Choroid plexus epithelial cell (primary cell): ENCODE results near the gene RAD9A.

Experiments used
- DNase-seq: peaks from one replicate; pipeline ENCODE4 v3.0.0-alpha.2; 2010; ENCODE audit warnings: low read depth
- H3K4me3 ChIP-seq: 2 replicates; pipeline ENCODE4 v1.5.1; 2011; ENCODE audit warnings: low read depth, mild to moderate bottlenecking, control low read depth, low read length, moderate library complexity
- TF ChIP-seq, protein P1 (sequence below): conservative IDR thresholded peaks from 2 replicates; pipeline ENCODE4 v1.5.1; 2011; ENCODE audit warnings: low read depth, mild to moderate bottlenecking, control low read depth, inconsistent platforms, low read length, moderate library complexity

The RAD9A gene

DNA sequence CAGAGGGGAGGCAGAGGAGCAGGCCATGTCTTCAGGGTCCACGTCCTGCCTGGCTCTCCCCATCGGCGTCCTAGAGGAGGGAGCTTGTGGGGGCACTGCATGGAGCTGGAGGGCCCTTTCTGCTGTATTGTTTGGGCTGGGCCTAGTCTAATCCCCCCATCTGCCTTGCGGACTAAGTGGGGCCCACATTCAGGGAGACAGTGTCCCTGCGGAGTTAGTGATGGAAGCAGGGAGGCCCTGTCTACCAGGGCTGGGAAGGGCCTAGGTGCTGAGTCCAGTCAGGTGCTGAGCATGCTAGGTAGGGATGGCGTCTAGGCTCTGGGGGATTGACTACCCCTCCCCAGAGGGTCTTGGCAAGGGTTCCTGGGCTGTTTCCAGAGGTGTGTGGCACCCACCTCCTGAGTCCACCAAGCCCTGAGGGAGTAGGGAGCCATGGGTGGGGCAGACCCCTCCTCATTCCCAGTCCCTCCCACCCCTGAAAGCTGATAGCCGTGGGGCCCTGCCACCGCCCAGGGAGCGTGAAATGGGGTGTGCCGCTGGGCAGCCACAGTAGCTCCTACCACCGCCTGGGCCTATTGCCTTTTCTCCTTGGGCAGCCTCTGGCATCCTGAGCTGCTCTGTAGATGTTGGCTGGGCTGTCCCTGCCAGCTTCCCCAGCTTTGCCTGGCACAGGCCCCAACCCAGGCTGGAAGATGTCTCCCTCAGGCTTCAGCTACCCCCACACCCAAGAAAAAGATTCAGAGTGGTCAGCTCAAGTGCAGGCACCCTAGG is 36.6 kb upstream of the RAD9A start:
- no peak overlapping the region for H3K4me3 ChIP-seq
- TF ChIP-seq, protein P1, sequence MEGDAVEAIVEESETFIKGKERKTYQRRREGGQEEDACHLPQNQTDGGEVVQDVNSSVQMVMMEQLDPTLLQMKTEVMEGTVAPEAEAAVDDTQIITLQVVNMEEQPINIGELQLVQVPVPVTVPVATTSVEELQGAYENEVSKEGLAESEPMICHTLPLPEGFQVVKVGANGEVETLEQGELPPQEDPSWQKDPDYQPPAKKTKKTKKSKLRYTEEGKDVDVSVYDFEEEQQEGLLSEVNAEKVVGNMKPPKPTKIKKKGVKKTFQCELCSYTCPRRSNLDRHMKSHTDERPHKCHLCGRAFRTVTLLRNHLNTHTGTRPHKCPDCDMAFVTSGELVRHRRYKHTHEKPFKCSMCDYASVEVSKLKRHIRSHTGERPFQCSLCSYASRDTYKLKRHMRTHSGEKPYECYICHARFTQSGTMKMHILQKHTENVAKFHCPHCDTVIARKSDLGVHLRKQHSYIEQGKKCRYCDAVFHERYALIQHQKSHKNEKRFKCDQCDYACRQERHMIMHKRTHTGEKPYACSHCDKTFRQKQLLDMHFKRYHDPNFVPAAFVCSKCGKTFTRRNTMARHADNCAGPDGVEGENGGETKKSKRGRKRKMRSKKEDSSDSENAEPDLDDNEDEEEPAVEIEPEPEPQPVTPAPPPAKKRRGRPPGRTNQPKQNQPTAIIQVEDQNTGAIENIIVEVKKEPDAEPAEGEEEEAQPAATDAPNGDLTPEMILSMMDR = no peak
- DNase-seq = no peak

DNA sequence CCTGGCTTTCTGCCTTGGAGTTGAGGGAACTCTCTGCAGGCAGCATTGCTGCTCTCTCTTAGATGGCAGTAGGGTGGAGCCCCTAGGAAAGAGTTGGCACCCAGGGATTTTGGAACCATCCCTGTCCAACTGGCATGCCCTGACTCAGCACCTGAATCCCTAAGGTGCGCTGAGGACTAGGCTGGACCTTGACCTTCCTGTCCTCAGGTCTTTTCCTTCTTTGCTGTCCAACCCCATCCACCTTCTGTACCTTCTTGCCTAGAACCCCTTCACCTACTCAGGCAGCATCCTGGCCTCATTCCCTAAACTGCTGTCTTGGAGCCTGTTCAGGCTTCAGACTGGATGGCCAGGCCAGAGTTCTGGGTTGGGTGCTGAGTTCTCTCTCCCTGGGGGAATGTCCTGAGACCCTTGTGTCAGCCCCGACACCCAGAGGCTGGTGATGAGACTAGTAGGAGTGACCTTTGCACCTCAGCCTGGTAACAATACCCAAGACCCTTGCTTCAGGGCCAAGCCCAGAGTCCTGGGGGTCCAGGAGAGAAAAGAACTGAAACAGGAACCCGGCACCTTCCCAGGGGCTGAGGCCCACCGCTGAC is 35.9 kb upstream of the RAD9A start:
- no peak for DNase-seq
- H3K4me3 ChIP-seq = no peak overlapping the region
- TF ChIP-seq, protein P1 = no peak

DNA sequence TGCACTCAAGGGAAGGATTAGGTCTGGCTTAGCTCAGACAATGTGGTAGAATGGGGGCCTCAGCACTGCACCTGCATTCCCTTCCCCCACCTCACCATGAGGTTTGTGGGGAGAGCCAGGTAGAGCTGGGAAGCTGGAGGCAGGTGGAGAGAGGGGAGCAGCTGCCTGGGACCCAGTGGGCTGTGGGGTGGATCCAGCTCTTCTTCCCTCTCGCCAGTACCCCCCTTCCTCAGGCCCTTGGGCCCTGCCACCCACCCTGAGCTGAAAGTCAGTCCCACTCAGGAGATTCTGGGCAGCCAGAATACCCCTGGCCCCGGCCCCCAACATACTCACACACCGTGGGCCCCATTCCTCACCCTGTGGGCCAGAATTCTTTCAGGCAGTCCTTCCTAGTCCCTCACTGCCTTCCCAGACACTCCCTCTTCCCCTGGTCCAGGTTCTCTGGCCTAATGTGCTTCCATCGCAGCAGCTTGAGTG is 35.4 kb upstream of the RAD9A start:
- TF ChIP-seq, protein P1 = no peak
- no peak for DNase-seq
- H3K4me3 ChIP-seq = no peak overlapping the region

DNA sequence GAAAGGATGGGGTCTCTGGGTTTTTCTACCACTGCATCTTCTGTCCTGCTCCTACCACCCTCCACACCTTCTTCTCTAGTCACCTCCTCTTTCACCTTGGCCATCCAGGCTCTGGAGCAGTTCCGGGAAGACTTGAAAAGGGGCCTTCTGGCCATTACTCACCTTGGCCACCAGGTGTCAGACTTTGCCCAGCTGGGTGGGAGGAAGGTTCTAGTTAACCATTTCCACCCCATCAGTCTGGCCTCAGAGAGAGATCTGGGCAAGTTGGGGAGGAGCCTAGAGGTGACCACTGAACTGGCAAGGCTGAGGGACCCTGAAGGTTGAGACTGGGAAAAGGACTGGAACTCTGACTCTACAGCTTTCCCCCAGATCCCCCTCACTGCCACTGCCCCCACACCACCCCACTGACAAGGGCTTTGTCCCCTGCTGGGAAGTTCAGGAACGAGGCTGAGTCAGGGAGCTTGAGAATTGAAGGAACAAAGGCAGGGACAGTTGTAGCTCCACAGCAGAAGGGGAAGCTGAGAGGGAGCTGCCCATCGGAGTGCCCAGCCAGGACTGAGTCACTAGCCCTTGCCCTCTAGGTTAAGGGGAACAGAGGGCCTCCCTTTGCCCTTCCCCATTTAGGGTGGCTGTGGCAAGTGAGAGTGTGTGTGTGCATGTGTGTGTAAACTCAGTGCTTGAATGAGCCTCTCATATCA is 34.8 kb upstream of the RAD9A start:
- H3K4me3 ChIP-seq = no peak overlapping the region

DNA sequence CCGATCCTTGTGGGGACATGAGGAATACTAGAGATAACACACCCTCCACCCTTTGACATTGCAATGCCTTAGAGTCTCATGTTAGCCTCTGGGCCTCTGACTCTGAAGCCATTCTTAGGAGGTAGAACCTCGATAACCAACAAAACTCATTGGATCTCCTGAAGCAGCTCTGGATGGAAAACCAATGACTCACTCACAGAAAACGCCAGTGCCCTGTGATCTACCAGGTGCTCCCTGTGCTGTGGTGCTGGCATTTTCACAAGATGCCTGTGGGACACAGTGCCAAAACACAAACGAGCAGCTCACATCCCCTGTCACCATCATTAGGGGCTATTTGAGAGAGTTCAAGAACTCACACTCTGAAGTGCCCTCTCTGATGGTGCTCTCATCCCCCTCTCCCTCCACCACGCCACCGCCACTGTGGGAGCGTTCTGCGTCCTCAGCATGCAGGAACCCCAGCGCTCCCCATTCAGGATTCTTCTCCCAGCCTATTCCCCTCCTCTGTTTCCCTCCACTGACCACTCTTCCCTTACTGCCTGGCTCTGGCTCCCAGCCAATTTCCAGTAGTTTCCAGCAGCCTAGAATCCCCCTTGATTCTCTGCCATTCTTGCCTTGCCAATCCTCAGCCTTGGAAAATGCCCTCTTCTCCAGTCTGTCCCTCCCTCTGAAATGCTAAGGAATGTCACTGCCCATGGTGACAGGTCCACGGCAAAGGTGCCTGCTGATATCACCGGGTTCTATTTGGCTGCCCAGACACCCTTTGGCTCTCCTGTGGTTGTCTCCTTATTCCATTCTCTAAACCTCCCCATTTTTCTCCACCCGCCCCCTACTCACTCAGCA is 33.7 kb upstream of the RAD9A start:
- TF ChIP-seq, protein P1 = no peak
- DNase-seq = peak; percentile 70
- H3K4me3 ChIP-seq = no peak overlapping the region

More for the DNA sequence above, 34.8 kb upstream of the RAD9A start:
- peak; percentile 88 for DNase-seq
- TF ChIP-seq, protein P1 = peak; percentile 98

DNA sequence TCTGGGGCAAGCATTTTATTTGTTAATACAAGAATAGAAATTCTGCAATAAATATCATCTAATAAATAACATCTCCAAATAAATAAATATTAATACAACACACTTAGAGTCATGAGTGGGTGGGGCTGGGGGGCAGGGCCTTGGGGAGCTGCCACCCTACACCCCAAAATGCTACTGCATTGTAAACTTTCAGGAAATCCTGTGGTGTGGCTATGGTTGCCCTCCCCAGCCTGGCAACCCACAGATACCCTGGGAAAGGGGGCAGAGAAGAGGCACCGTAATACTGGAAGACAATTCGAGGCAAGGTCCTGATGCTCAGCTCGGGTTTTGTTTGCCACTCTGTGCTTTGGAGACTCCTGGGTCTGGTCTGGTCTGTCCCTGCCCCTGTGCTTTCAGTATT is 27.6 kb upstream of the RAD9A start:
- no peak for DNase-seq
- no peak overlapping the region for H3K4me3 ChIP-seq
- TF ChIP-seq, protein P1 = no peak
